ENCODE measurements around the gene METTL4.

METTL4 gene

DNA sequence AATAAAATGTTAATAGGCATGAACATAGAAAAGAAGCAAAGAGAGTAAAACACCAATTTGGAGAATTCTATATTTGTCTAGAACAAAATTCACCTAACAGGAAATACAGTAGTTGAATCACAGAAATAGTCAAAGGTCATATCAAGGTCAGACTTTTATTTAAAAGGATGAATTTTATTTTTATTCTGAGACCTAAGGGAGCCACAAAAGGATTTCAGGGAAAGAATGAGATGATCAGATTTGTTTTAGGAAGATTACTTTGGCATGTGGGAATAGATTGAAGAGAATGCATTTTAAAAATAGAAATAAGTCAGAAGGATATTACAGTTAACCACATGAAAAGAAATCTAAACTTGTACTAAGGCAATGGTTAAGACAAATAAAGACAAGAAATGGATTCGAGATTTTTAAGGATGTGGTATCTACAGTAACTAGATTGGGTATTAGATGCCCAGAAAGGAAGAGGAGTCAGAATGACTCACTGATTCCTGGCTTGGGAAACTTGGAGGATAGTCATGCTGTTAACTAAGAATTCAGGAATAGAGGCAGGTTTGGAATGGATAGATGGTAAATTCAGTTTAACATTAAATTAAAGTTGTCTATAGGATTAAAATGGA is 56.0 kb downstream of the METTL4 start:
- no peak for DNase-seq

DNA sequence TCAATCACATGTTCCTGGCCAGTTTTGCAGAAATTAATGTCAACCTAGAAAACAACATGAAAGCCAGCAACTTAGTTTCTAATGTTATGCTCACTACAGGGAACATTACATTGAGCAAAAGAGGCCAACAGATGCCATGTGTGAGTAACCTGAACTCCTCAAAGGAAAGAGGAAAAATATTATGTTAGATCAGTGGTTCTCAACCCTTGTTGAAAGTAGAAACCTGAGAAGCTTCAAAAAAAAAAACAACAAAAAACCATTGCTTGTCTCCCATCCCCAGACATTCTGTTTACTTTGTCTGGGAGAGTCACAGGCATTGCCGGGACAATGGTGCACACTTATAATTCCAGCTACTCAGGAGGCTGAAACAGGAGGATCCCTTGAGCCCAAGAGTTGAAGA is 57.7 kb downstream of the METTL4 start:
- DNase-seq, result no peak

DNA sequence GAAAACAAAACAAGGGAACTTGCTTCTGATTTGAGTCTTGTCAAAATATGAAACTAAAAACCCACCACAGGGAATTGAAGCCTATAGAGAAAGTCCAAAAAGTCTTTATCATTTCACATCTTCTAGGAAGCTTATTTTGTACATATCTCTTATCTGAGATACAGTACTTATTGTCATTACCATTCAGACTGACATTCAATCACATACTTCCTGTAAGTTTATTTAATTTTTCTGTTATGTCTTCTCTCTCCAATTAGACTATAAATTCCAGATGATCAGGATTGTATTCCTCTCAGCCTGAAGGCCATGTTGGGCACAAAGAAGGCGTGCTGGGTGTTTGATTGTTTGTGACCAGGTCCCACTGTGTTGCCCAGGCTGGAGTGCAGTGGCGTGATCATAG is 59.2 kb downstream of the METTL4 start:
- no peak for DNase-seq

DNA sequence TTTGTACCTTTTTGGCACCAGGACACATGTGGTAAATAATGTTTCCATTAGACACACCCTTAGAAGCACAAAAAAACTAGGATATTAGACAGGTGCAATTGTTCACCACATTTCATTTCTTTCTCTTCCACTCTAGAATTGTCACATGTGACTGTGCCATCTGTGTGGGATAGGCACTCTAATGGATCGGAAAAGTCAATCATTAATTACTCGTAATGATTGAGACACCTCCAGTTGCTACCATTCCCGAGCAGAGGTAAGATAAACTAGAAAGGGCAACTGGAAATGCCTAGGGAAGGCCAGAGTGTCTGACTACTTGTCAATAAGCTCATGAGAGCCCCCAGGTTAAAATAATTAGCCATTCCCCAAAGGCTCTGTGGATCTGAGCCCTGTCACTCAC is 59.9 kb downstream of the METTL4 start:
- no peak for DNase-seq

DNA sequence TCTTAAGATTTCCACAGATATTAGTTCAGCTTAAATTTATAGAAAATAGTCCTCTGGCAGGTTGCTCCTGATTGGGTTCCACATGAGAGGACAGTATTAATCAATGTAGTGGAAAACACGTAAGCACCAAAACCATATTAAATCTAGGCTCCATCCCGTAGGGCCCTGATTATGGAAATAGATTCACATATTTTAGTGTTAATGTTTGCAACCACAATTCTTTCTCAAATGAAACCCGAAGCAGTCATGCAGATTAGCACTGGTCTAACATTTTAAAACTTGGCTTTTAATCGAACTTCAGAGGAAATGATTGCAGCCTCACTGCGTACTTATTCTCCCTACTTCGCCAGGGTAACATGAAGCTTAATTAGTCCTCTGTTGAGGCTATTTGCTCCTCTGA is 60.9 kb downstream of the METTL4 start:
- no peak for DNase-seq

DNA sequence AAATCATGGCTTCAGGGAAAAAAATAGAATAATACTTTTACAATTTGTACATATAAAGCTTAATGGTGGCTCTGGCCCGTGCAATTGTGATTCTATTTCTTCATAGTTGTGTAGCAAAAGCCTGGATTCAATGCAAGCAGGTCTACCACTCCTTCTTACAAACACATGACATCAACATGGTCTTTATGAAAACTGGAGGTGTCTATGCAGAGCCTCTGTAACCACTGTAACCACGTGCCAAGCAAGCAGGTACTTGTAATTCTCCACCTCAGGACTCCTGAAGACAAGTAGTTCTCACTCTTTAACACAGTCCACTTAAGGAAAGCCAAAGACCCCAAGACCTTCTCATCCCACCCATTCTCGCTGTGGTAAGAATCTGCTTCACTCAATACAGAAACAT is 62.6 kb downstream of the METTL4 start:
- DNase-seq, result no peak

DNA sequence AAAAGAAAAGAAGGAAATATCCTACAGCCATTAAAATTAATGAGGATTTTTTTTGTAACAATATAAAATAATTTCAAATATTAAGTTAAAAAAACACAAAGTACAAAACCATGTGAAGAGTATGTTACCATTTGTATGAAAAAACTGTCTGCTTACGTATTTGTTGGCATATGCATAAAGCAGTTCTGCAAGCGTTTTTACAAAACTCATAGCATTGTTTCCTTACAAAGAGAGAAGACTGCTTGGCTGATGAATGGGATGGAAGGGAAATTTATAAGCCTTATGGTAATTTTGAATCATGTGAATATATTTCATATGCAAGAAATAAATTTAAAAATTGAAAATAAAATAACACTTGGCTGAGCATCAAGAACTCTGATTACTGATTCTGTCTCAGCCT is 63.1 kb downstream of the METTL4 start:
- DNase-seq, result no peak

DNA sequence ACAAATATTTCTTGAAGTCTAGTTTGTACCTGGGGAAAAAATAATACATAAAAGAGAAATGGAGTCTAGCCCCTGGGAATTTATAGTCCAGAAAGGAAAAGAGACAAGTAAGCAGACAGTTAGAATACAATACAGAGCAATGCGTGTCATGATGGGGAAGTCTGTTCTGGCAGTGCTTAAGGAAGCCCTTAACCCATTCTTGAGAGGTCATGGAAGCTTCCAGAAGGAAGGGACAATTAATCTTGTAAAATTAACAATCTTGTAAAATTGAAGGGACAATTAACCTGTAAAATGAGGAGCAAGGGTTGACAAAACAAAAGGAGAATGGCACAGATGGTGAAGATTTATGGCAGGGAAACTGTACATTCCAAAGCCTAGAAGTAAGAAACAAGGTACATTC is 66.7 kb downstream of the METTL4 start:
- DNase-seq, result no peak

DNA sequence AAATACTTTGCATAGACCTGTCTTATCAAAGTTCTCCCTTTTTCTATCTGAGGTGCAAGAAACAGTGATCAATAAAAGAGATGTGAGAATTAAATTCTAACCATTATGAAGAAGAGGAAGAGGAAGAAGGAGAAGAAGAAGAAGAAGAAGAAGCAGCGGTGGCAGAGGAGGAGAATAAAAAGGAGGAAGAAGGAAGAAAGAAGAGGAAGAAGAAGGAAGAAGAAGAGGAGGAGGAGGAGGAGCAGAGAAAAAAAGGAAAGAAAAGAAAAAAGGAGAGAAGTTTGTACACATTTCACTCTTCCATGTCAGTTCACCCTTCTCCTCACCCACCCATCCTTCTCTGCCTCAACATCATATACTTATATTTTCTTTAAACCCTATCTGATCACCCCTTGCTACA is 68.4 kb downstream of the METTL4 start:
- DNase-seq, result no peak

DNA sequence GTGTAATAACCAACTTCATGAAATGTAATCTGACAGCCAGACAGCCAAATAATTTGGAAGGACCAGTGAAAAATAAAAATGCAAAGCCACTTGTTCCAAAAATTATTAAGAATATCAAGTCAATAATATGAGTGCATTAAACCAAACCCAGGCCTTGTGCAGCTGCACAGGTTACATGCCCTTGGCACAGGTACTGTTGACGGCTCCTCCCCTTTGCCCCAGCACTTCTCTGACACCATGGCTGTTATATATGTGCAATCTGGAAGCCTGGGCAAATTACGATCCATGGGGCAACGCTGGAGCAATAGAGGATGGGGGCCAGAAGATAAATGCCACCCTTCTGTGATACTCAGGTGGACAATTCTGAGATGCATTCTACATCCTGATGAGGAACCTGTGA is 68.9 kb downstream of the METTL4 start:
- DNase-seq, result no peak

DNA sequence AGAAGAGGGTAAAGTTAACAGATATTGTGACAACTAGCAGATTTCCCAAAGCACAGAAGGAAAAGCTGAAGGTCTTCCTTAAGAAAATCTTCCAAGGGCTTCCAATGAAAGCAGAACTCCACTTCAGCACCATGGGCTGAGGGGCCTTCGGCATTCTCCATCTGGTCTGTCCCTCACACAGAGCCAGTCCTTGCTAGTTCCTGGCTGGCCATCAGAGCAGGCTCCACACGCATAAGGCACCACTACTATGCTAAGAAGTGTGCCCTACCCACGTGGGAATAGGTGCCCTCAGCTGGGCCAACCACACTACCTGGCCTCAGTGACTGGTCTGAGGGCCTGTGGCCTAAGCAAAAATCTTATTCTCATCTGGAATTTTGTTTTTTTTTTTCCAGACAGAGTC is 73.5 kb downstream of the METTL4 start:
- no peak for DNase-seq

DNA sequence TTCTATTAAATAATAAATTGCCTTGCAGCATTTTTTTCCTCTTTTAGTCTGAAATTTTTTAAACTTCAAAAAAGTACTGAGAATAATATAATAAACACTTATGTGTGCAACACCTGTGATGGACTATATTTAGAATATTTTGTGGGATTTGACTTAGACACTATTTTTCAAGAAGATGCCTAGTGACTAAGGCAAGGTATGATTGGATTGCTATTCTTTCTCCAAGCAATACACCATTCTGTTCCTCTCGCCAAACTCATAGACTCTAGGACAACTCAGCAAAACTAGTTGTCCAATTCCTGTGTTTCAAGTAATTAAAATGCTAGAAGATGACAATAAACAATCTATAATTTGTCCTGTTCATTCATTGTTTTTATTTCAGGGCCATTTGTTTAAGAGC is 75.9 kb downstream of the METTL4 start:
- no peak for DNase-seq

DNA sequence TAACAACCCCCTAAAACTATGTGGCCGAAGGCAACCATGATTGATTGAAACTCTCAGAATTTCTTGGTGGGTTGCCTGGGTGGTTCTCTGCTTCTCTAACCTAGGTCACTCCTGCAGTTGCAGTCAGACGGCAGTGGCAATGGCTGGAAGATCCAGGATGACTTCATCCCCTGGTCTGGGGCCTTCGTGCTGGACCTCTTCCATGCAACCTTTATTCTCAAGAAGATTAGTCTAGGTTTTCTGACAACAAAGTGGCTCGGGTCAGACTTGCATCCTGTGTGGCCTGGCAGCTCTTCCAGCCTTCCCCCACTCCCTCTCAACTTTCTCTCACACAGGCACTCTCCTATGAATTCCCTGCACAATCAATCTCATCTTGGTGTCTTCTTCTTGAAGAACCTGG is 76.4 kb downstream of the METTL4 start:
- DNase-seq, result no peak

Measured in hematopoietic multipotent progenitor cell treated with erythropoietin and hydrocortisone succinate and interleukin-3 and kit ligand, for 8 days (in vitro differentiated cells).